GM11168 (cell line): ENCODE results near the gene CEP164.

Experiments
- in situ Hi-C: fragments of 300-500 bp; cut with MboI; formaldehyde crosslinking; loops from one replicate; pipeline ENCODE4 v1.12.0; 2022; ENCODE audit warnings: low sequenced_read_pairs; ENCODE audit not compliant: unreplicated experiment

The CEP164 gene

GRCh38 chr11:117354550-117354949 is 26.9 kb downstream of the CEP164 start:
- in situ Hi-C loops = no loop called here

- in situ Hi-C loops = no loop called here
These were observed 28.7 kb downstream of the CEP164 start for GRCh38 chr11:117356126-117356890.

- in situ Hi-C loops = no loop called here
These were observed 33.8 kb downstream of the CEP164 start for GRCh38 chr11:117361432-117361831.

- in situ Hi-C loops = no loop called here
These were observed 38.6 kb downstream of the CEP164 start for GRCh38 chr11:117366248-117366647.

- in situ Hi-C loops = no loop called here
These were observed 39.2 kb downstream of the CEP164 start for GRCh38 chr11:117366875-117367274.

- in situ Hi-C loops = no loop called here
These were observed 41.9 kb downstream of the CEP164 start for GRCh38 chr11:117369534-117369933.

- in situ Hi-C loops = no loop called here
These were observed 43.8 kb downstream of the CEP164 start for GRCh38 chr11:117371453-117371852.

- in situ Hi-C loops = no loop called here
These were observed 46.8 kb downstream of the CEP164 start for GRCh38 chr11:117374316-117375055.

GRCh38 chr11:117375960-117376359 is 48.3 kb downstream of the CEP164 start:
- in situ Hi-C loops = no loop called here

GRCh38 chr11:117376517-117376916 is 48.9 kb downstream of the CEP164 start:
- in situ Hi-C loops = no loop called here

GRCh38 chr11:117378976-117379865 is 51.6 kb downstream of the CEP164 start:
- in situ Hi-C loops = no loop called here

- in situ Hi-C loops = no loop called here
These were observed 53.0 kb downstream of the CEP164 start for GRCh38 chr11:117380676-117381075.

GRCh38 chr11:117381481-117382387 is 54.1 kb downstream of the CEP164 start:
- in situ Hi-C loops = no loop called here

- in situ Hi-C loops = no loop called here
These were observed 55.1 kb downstream of the CEP164 start for GRCh38 chr11:117382746-117383145.

GRCh38 chr11:117384045-117384444 is 56.4 kb downstream of the CEP164 start:
- in situ Hi-C loops = no loop called here

- in situ Hi-C loops = no loop called here
These were observed 57.8 kb downstream of the CEP164 start for GRCh38 chr11:117385471-117385870.

GRCh38 chr11:117385906-117386305 is 58.3 kb downstream of the CEP164 start:
- in situ Hi-C loops = no loop called here

GRCh38 chr11:117387992-117388755 is 60.5 kb downstream of the CEP164 start:
- in situ Hi-C loops = no loop called here

GRCh38 chr11:117390743-117391142 is 63.1 kb downstream of the CEP164 start:
- in situ Hi-C loops = no loop called here
